Measurements from ENCODE around the gene CDHR3. TPM values are rescaled to one million over a fixed set of nuclear protein-coding genes. Genes with fewer than 3 reads are reported as not detected.

The CDHR3 gene
- total and polyA plus RNA-seq, 2 donors (not counting 3 experiments of a cell fraction or from before 2014, with no cell fraction given) = 0.46 to 2.3 TPM

- TF ChIP-seq MAX (IDR thresholded peaks at IDR 0.05; ENCODE audit: insufficient read depth, insufficient read length) = no peak
- dilution Hi-C loops (cut with MboI; ENCODE audit: extremely low pct_ligation_motif_present, low sequenced_read_pairs) = no loop called here
- Histone ChIP-seq H3K36me3 (ENCODE audit: control insufficient read depth in 2 of 2, extremely low read depth in 1 of 2, insufficient read depth in 2 of 2, low read length in 2 of 2) (no peaks in the 10 kb centered on the region), H3K9me1 (replicated peaks; ENCODE audit: control insufficient read depth, extremely low read depth, insufficient read depth, low read length) (no peaks in the 10 kb centered on the region), H2AFZ (ENCODE audit: low read depth, low read length) (no peak overlapping the region), H3K4me3 (replicated peaks in 1 of 3; ENCODE audit: insufficient read depth in 1 of 3, low read depth in 1 of 3, low read length in 3 of 3) (no peak overlapping the region), H3K27ac (ENCODE audit: insufficient read depth, low read depth, low read length) (no peak overlapping the region), H3K9me3 (replicated peaks; ENCODE audit: control insufficient read depth, insufficient read depth, low read length) (no peaks in the 10 kb centered on the region), H4K20me1 (replicated peaks; ENCODE audit: control insufficient read depth, extremely low read depth, insufficient read depth, low read length) (no peaks in the 10 kb centered on the region), H3K27me3 (ENCODE audit: control insufficient read depth in 2 of 2, insufficient read depth in 2 of 2, low read length in 2 of 2) (peaks cover 3% of the 10 kb centered on the region in 2 experiments), H3K4me2 (ENCODE audit: insufficient read depth, low read length) (no peak overlapping the region), H3K79me2 (ENCODE audit: control insufficient read depth, insufficient read depth, low read length) (no peaks in the 10 kb centered on the region), H3K4me1 (ENCODE audit: control insufficient read depth, extremely low read depth, insufficient read depth, low read length) (no peaks in the 10 kb centered on the region), H3K9ac (replicated peaks; ENCODE audit: extremely low read depth, insufficient read depth, low read length) (no peak overlapping the region)
- intact Hi-C loops (cut with micrococcal nuclease) = no loop called here
- no TSS peak for BruUV-seq (replicated peaks)
- ChIA-PET CTCF (no interaction called here), POLR2A (no interaction called here)
- no peak for FAIRE-seq
- DNase-seq (ENCODE audit: low read depth, low spot score) = no peak
These were observed 21.5 kb upstream of the CDHR3 start for GRCh38 chr7:105941596-105941995.

GRCh38 chr7:105943486-105943885 lies 19.6 kb upstream of the CDHR3 start:
- FAIRE-seq (no peak), DNase-seq (ENCODE audit: low read depth, low spot score) (no peak)
- no peaks in the 10 kb centered on the region for H3K9me3 ChIP-seq (replicated peaks; ENCODE audit: control insufficient read depth, insufficient read depth, low read length)
- H3K36me3 ChIP-seq (ENCODE audit: control insufficient read depth in 2 of 2, extremely low read depth in 1 of 2, insufficient read depth in 2 of 2, low read length in 2 of 2) = no peaks in the 10 kb centered on the region
- H2AFZ ChIP-seq (ENCODE audit: low read depth, low read length) = no peak overlapping the region
- ChIA-PET POLR2A (no interaction called here), CTCF (no interaction called here)
- peaks cover 3 to 6% of the 10 kb centered on the region in 2 experiments for H3K27me3 ChIP-seq (ENCODE audit: control insufficient read depth in 2 of 2, insufficient read depth in 2 of 2, low read length in 2 of 2)
- no peak overlapping the region for H3K9ac ChIP-seq (replicated peaks; ENCODE audit: extremely low read depth, insufficient read depth, low read length)
- intact Hi-C loops (cut with micrococcal nuclease) = no loop called here
- dilution Hi-C loops (cut with MboI; ENCODE audit: extremely low pct_ligation_motif_present, low sequenced_read_pairs) = no loop called here
- no peaks in the 10 kb centered on the region for H3K4me1 ChIP-seq (ENCODE audit: control insufficient read depth, extremely low read depth, insufficient read depth, low read length)
- TF ChIP-seq POLR2A (IDR thresholded peaks at IDR 0.05; ENCODE audit: low read depth, low read length) (no peak), JUN (IDR thresholded peaks at IDR 0.05; ENCODE audit: borderline replicate concordance, insufficient read depth, insufficient read length, low read depth) (no peak), POLR2AphosphoS5 (IDR thresholded peaks at IDR 0.05; ENCODE audit: insufficient read depth, low read depth, low read length) (no peak), MAX (IDR thresholded peaks at IDR 0.05; ENCODE audit: insufficient read depth, insufficient read length) (no peak), CTCF (IDR thresholded peaks at IDR 0.05; ENCODE audit: extremely low read depth in 1 of 2, insufficient read depth in 1 of 2, low read depth in 1 of 2, low read length in 2 of 2) (no peak), EZH2 (IDR thresholded peaks at IDR 0.05; ENCODE audit: borderline replicate concordance, low read depth, low read length, severe bottlenecking) (no peak), MYC (IDR thresholded peaks at IDR 0.05; ENCODE audit: low read depth, low read length) (no peak), GATA2 (IDR thresholded peaks at IDR 0.05; ENCODE audit: insufficient read depth, insufficient read length, low read depth, low read length) (no peak), FOS (IDR thresholded peaks at IDR 0.05; ENCODE audit: borderline replicate concordance, insufficient read depth, low read length) (no peak)
- no peak overlapping the region for H3K4me3 ChIP-seq (replicated peaks in 1 of 3; ENCODE audit: insufficient read depth in 1 of 3, low read depth in 1 of 3, low read length in 3 of 3)
- H3K4me2 ChIP-seq (ENCODE audit: insufficient read depth, low read length) = no peak overlapping the region
- H3K27ac ChIP-seq (ENCODE audit: insufficient read depth, low read depth, low read length) = no peak overlapping the region
- no peaks in the 10 kb centered on the region for H3K79me2 ChIP-seq (ENCODE audit: control insufficient read depth, insufficient read depth, low read length)
- no peaks in the 10 kb centered on the region for H4K20me1 ChIP-seq (replicated peaks; ENCODE audit: control insufficient read depth, extremely low read depth, insufficient read depth, low read length)
- no TSS peak for BruUV-seq (replicated peaks)
- no peaks in the 10 kb centered on the region for H3K9me1 ChIP-seq (replicated peaks; ENCODE audit: control insufficient read depth, extremely low read depth, insufficient read depth, low read length)

Measured in endothelial cell of umbilical vein (primary cell).